CD14-positive monocyte (primary cell): ENCODE results near the gene PVALEF. TPM values are rescaled to one million over a fixed set of nuclear protein-coding genes. Genes with fewer than 3 reads are reported as not detected.

Source experiments
- DNase-seq, 3 donors: peaks; one replicate each; pipeline ENCODE4 v3.0.0-alpha.2; 2011 to 2022
- H2AFZ ChIP-seq: 2 replicates; pipeline ENCODE4 v1.6.0; 2012; ENCODE audit warnings: mild to moderate bottlenecking, low read depth, low read length, inconsistent platforms; ENCODE audit not compliant: insufficient read depth, poor library complexity, severe bottlenecking
- H3K27ac ChIP-seq, 2 donors: 1 replicate in 1 of 2; 2 replicates in 1 of 2; pipeline ENCODE4 v1.5.1; 2012 to 2013; ENCODE audit warnings: low read length in 2 of 2, control low read depth in 1 of 2, inconsistent platforms in 1 of 2, low read depth in 1 of 2, mild to moderate bottlenecking in 1 of 2
- H3K27me3 ChIP-seq, 2 donors: one replicate each; pipeline versions ENCODE4 v1.6.0 to v1.6.1; 2011 to 2013; ENCODE audit warnings: low read length in 2 of 2; ENCODE audit not compliant: control insufficient read depth in 2 of 2, insufficient read depth in 2 of 2
- H3K36me3 ChIP-seq, 2 donors: replicated peaks in 1 of 2; 1 replicate in 1 of 2; 2 replicates in 1 of 2; pipeline versions ENCODE4 v1.5.1 to v1.6.1; 2012 to 2013; ENCODE audit warnings: low read length in 2 of 2, control low read depth in 1 of 2, inconsistent platforms in 1 of 2, mild to moderate bottlenecking in 1 of 2; ENCODE audit not compliant: insufficient read depth in 2 of 2, control insufficient read depth in 1 of 2
- H3K4me1 ChIP-seq, 2 donors: 1 replicate in 1 of 2; 2 replicates in 1 of 2; pipeline versions ENCODE4 v1.5.1 to v1.6.1; 2012 to 2013; ENCODE audit warnings: low read length in 2 of 2, control low read depth in 1 of 2, inconsistent platforms in 1 of 2, mild to moderate bottlenecking in 1 of 2, moderate library complexity in 1 of 2; ENCODE audit not compliant: insufficient read depth in 2 of 2, control insufficient read depth in 1 of 2
- H3K4me2 ChIP-seq: replicated peaks from 2 replicates; pipeline ENCODE3; 2012; ENCODE audit warnings: low read length, moderate library complexity, mild to moderate bottlenecking; ENCODE audit not compliant: poor library complexity, severe bottlenecking; ENCODE audit errors: extremely low read depth
- H3K4me3 ChIP-seq, 3 experiments: fragments of 200-600 bp in 1 of 3; sonication (generic) in 1 of 3; replicated peaks in 1 of 3; 1 replicate in 2 of 3; 2 replicates in 1 of 3; pipeline ENCODE4 v1.5.1; 2011 to 2013; ENCODE audit warnings: low read length in 3 of 3, mild to moderate bottlenecking in 3 of 3, control low read depth in 2 of 3, low read depth in 2 of 3, inconsistent platforms in 1 of 3, moderate library complexity in 1 of 3
- H3K79me2 ChIP-seq: 2 replicates; pipeline ENCODE4 v1.6.0; 2012; ENCODE audit warnings: mild to moderate bottlenecking, control low read depth, inconsistent platforms, low read length, moderate library complexity; ENCODE audit not compliant: insufficient read depth
- H3K9ac ChIP-seq: 2 replicates; pipeline ENCODE4 v1.6.0; 2017; ENCODE audit warnings: low read length, mild to moderate bottlenecking; ENCODE audit not compliant: insufficient read depth, poor library complexity, severe bottlenecking
- H3K9me3 ChIP-seq, 2 donors: replicated peaks in 1 of 2; 1 replicate in 1 of 2; 2 replicates in 1 of 2; pipeline versions ENCODE4 v1.5.1 to v1.6.1; 2012 to 2013; ENCODE audit warnings: low read length in 2 of 2, control low read depth in 1 of 2; ENCODE audit not compliant: control insufficient read depth in 1 of 2, insufficient read depth in 1 of 2
- H4K20me1 ChIP-seq: 2 replicates; pipeline ENCODE4 v1.6.0; 2012; ENCODE audit warnings: mild to moderate bottlenecking, low read length, control low read depth, moderate library complexity; ENCODE audit not compliant: insufficient read depth
- H3K27ac Mint-ChIP-seq, 7 donors: one replicate each; pipeline ENCODE4 v1.8.0; 2020; ENCODE audit warnings: mild to moderate bottlenecking in 7 of 7, mixed read lengths in 7 of 7, moderate library complexity in 6 of 7, inconsistent platforms in 2 of 7
- H3K27me3 Mint-ChIP-seq, 3 donors: one replicate each; pipeline ENCODE4 v1.8.0; 2021 to 2022; ENCODE audit warnings: low read depth in 3 of 3, mild to moderate bottlenecking in 3 of 3, mixed read lengths in 3 of 3, moderate library complexity in 3 of 3, inconsistent platforms in 1 of 3
- H3K36me3 Mint-ChIP-seq, 2 donors: one replicate each; pipeline ENCODE4 v1.8.0; 2020; ENCODE audit warnings: mixed read lengths in 2 of 2, inconsistent platforms in 1 of 2, mild to moderate bottlenecking in 1 of 2
- H3K4me1 Mint-ChIP-seq: one replicate; pipeline ENCODE4 v1.8.0; 2020; ENCODE audit warnings: mild to moderate bottlenecking, mixed read lengths
- H3K4me3 Mint-ChIP-seq, 2 donors: one replicate each; pipeline ENCODE4 v1.8.0; 2020; ENCODE audit warnings: mild to moderate bottlenecking in 2 of 2, mixed read lengths in 2 of 2, moderate library complexity in 1 of 2
- H3K9me3 Mint-ChIP-seq, 7 donors: one replicate each; pipeline ENCODE4 v1.8.0; 2020 to 2022; ENCODE audit warnings: mixed read lengths in 7 of 7, mild to moderate bottlenecking in 6 of 7, moderate library complexity in 6 of 7, inconsistent platforms in 2 of 7
- WGBS: methylation state at CpG from one replicate; pipeline ENCODE4 v1.1.5; 2013; ENCODE audit warnings: missing lambda C conversion rate; ENCODE audit not compliant: insufficient coverage; 5-methylcytosine and 5-hydroxymethylcytosine counted together
- intact Hi-C, 2 donors: fragments of 100-400 bp; cut with micrococcal nuclease; formaldehyde crosslinking; loops; one replicate each; pipeline versions ENCODE4 v1.15.0 to v1.15.1; 2023
- polyA plus RNA-seq, 3 donors: library from polyadenylated mRNA; depleted of rRNA in 1 of 3; unstranded in 2 of 3; stranded (reverse) in 1 of 3; fragments of 300-500 nt in 2 of 3; fragments of >200 nt in 1 of 3; fragmentation: Illumina TruSeq in 2 of 3; gene quantifications; 1 replicate in 2 of 3; 2 replicates in 1 of 3; pipeline ENCODE4 v1.2.3, GENCODE V29; 2012 to 2021
- TF ChIP-seq, protein P1 (sequence below): fragments of 200-600 bp; IDR thresholded peaks from one replicate; pipeline ENCODE4 v1.8.0; 2022; ENCODE audit warnings: antibody characterized with exemption, mild to moderate bottlenecking

PVALEF gene
- polyA plus RNA-seq, 3 donors = not detected

- Histone ChIP-seq H3K27ac (no peak overlapping the region), H4K20me1 (no peaks in the 10 kb centered on the region), H3K4me3 (no peak overlapping the region), H3K9me3 (no peaks in the 10 kb centered on the region), H3K36me3 (no peaks in the 10 kb centered on the region), H3K4me1 (peaks cover 0 to 2% of the 10 kb centered on the region in 2 donors), H2AFZ (no peak overlapping the region), H3K4me2 (no peak overlapping the region), H3K9ac (no peak overlapping the region), H3K79me2 (no peaks in the 10 kb centered on the region), H3K27me3 (no peaks in the 10 kb centered on the region)
- intact Hi-C loops = no loop called here
- H3K4me1 Mint-ChIP-seq = peaks cover 7% of the 10 kb centered on the region
- H3K36me3 Mint-ChIP-seq = peaks cover 11 to 16% of the 10 kb centered on the region in 2 donors
- peaks cover 0 to 2% (median 0%) of the 10 kb centered on the region in 7 donors for H3K9me3 Mint-ChIP-seq
- WGBS = 89% methylated on average over 4 of the region's 9 CpGs
- no peak for DNase-seq
- peaks cover 2 to 5% (median 2%) of the 10 kb centered on the region in 3 donors for H3K27me3 Mint-ChIP-seq
- H3K4me3 Mint-ChIP-seq = no peak overlapping the region
- TF ChIP-seq, protein P1, sequence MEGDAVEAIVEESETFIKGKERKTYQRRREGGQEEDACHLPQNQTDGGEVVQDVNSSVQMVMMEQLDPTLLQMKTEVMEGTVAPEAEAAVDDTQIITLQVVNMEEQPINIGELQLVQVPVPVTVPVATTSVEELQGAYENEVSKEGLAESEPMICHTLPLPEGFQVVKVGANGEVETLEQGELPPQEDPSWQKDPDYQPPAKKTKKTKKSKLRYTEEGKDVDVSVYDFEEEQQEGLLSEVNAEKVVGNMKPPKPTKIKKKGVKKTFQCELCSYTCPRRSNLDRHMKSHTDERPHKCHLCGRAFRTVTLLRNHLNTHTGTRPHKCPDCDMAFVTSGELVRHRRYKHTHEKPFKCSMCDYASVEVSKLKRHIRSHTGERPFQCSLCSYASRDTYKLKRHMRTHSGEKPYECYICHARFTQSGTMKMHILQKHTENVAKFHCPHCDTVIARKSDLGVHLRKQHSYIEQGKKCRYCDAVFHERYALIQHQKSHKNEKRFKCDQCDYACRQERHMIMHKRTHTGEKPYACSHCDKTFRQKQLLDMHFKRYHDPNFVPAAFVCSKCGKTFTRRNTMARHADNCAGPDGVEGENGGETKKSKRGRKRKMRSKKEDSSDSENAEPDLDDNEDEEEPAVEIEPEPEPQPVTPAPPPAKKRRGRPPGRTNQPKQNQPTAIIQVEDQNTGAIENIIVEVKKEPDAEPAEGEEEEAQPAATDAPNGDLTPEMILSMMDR = no peak
- H3K27ac Mint-ChIP-seq = no peak overlapping the region
These were observed 47.1 kb downstream of the PVALEF start for GRCh38 chr17:81212365-81212764.

GRCh38 chr17:81213978-81214377 is 48.7 kb downstream of the PVALEF start:
- Histone ChIP-seq H3K27ac (no peak overlapping the region), H3K27me3 (no peaks in the 10 kb centered on the region), H3K36me3 (peaks cover 0 to 4% of the 10 kb centered on the region in 2 donors), H3K4me2 (no peak overlapping the region), H4K20me1 (no peaks in the 10 kb centered on the region), H3K4me3 (no peak overlapping the region), H3K79me2 (no peaks in the 10 kb centered on the region), H3K9ac (no peak overlapping the region), H3K4me1 (peaks cover 0 to 2% of the 10 kb centered on the region in 2 donors), H3K9me3 (no peaks in the 10 kb centered on the region), H2AFZ (no peak overlapping the region)
- Mint-ChIP-seq H3K9me3 (no peaks in the 10 kb centered on the region), H3K36me3 (peaks cover 14 to 17% of the 10 kb centered on the region in 2 donors), H3K4me3 (no peak overlapping the region), H3K4me1 (peaks cover 7% of the 10 kb centered on the region), H3K27ac (peak overlapping the region in 2 of 7 donors; percentile 1 to 45), H3K27me3 (peaks cover 4 to 5% (median 4%) of the 10 kb centered on the region in 3 donors)
- no peak for DNase-seq
- intact Hi-C loops = no loop called here
- TF ChIP-seq, protein P1 = no peak
- WGBS = 94% methylated on average over 3 of the region's 8 CpGs
